ENCODE measurements around the gene BOLA1. TPM values are rescaled to one million over a fixed set of nuclear protein-coding genes. Genes with fewer than 3 reads are reported as not detected.

BOLA1 gene
- total and polyA plus RNA-seq, 2 of the 13 experiments (the other 11 are each of a cell fraction or from before 2014, with no cell fraction given), result 3.2 to 4.2 TPM

DNA sequence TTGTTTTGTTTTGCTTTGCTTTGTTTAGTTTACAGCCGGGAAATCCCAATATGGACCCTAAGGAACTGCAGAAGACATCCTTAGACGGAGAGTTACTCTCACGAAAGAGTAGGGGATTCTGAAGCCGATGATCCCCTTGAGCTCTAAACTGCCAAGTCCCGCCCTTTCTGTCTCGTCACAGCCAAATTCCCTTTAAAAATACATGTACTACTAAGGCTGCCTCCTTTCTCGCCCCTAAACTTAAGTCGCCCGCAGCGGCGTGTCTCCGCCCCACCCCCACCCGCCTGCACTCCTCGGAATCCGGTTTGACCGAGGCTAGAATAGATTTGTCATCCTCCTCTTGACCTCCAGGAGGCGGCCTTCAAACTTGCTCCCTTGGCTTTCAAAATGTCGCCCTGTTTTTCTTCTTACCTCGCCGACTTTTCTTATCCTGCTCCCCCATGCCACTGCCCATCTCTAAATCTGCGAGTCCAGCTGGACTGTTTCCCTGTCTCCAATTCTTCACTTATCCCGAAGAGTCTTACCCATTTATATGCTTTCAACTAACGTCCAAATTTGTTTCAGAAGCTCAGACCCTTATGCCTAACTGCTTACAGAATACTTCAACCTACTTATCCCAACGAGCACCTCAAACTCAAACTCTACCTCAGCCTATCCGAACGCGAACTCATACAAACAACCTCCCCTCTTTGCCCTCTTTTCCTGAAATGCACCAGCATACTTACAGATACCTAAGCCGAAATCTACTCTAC is 10.9 kb upstream of the BOLA1 start (continued):
- TF ChIP-seq, protein P1, sequence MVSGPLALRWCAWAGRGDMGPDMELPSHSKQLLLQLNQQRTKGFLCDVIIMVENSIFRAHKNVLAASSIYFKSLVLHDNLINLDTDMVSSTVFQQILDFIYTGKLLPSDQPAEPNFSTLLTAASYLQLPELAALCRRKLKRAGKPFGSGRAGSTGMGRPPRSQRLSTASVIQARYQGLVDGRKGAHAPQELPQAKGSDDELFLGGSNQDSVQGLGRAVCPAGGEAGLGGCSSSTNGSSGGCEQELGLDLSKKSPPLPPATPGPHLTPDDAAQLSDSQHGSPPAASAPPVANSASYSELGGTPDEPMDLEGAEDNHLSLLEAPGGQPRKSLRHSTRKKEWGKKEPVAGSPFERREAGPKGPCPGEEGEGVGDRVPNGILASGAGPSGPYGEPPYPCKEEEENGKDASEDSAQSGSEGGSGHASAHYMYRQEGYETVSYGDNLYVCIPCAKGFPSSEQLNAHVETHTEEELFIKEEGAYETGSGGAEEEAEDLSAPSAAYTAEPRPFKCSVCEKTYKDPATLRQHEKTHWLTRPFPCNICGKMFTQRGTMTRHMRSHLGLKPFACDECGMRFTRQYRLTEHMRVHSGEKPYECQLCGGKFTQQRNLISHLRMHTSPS (CRISPR knock-in tag; IDR thresholded peaks at IDR 0.05; ENCODE audit: low read depth), result no peak
- TF ChIP-seq, protein P2, sequence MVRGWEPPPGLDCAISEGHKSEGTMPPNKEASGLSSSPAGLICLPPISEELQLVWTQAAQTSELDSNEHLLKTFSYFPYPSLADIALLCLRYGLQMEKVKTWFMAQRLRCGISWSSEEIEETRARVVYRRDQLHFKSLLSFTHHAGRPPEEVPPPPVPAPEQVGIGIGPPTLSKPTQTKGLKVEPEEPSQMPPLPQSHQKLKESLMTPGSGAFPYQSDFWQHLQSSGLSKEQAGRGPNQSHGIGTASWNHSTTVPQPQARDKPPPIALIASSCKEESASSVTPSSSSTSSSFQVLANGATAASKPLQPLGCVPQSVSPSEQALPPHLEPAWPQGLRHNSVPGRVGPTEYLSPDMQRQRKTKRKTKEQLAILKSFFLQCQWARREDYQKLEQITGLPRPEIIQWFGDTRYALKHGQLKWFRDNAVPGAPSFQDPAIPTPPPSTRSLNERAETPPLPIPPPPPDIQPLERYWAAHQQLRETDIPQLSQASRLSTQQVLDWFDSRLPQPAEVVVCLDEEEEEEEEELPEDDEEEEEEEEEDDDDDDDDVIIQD (CRISPR knock-in tag; IDR thresholded peaks at IDR 0.05; ENCODE audit: low read depth), result 0 out of 2 replicates have a peak, but pooled peaks have one; percentile 15
- peak; percentile 46 for TF ChIP-seq MED8 (CRISPR knock-in tag; IDR thresholded peaks at IDR 0.05; ENCODE audit: insufficient replicate concordance)
- TF ChIP-seq KLF13 (CRISPR knock-in tag; IDR thresholded peaks at IDR 0.05), result no peak
- TF ChIP-seq ZNF75D (CRISPR knock-in tag; IDR thresholded peaks at IDR 0.05; ENCODE audit: borderline replicate concordance), result no peak
- TF ChIP-seq, protein P3, sequence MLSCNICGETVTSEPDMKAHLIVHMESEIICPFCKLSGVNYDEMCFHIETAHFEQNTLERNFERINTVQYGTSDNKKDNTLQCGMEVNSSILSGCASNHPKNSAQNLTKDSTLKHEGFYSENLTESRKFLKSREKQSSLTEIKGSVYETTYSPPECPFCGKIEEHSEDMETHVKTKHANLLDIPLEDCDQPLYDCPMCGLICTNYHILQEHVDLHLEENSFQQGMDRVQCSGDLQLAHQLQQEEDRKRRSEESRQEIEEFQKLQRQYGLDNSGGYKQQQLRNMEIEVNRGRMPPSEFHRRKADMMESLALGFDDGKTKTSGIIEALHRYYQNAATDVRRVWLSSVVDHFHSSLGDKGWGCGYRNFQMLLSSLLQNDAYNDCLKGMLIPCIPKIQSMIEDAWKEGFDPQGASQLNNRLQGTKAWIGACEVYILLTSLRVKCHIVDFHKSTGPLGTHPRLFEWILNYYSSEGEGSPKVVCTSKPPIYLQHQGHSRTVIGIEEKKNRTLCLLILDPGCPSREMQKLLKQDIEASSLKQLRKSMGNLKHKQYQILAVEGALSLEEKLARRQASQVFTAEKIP (CRISPR knock-in tag; IDR thresholded peaks at IDR 0.05; ENCODE audit: borderline replicate concordance), result no peak
- TF ChIP-seq HES4 (CRISPR knock-in tag; IDR thresholded peaks at IDR 0.05; ENCODE audit: borderline replicate concordance), result no peak
- no peak for TF ChIP-seq HMGA1 (CRISPR knock-in tag; conservative IDR thresholded peaks at IDR 0.05)
- TF ChIP-seq ZNF619 (CRISPR knock-in tag; IDR thresholded peaks at IDR 0.05), result no peak
- TF ChIP-seq ZFP37 (CRISPR knock-in tag; IDR thresholded peaks at IDR 0.05; ENCODE audit: borderline replicate concordance), result peak; percentile 74; the same call in 1 of the 2 replicates
- TF ChIP-seq BHLHE40 (IDR thresholded peaks at IDR 0.05; ENCODE audit: low read length), result 0 out of 2 replicates have a peak, but pooled peaks have one; percentile 10
- no peak for TF ChIP-seq ATAD3A (CRISPR knock-in tag; IDR thresholded peaks at IDR 0.05)
- no peak for TF ChIP-seq NCOR1 (IDR thresholded peaks at IDR 0.05; ENCODE audit: borderline replicate concordance, low read length)
- no peak for TF ChIP-seq MTF2 (CRISPR knock-in tag; IDR thresholded peaks at IDR 0.05; ENCODE audit: borderline replicate concordance)
- TF ChIP-seq, protein P4, sequence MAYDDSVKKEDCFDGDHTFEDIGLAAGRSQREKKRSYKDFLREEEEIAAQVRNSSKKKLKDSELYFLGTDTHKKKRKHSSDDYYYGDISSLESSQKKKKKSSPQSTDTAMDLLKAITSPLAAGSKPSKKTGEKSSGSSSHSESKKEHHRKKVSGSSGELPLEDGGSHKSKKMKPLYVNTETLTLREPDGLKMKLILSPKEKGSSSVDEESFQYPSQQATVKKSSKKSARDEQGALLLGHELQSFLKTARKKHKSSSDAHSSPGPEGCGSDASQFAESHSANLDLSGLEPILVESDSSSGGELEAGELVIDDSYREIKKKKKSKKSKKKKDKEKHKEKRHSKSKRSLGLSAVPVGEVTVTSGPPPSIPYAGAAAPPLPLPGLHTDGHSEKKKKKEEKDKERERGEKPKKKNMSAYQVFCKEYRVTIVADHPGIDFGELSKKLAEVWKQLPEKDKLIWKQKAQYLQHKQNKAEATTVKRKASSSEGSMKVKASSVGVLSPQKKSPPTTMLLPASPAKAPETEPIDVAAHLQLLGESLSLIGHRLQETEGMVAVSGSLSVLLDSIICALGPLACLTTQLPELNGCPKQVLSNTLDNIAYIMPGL (CRISPR knock-in tag; IDR thresholded peaks at IDR 0.05; ENCODE audit: borderline replicate concordance in 1 of 2, low read depth in 1 of 2), result peak; percentile 51 to 59; a peak in 3 of 4 replicates
- TF ChIP-seq ZNF484 (CRISPR knock-in tag; IDR thresholded peaks at IDR 0.05; ENCODE audit: borderline replicate concordance, low read depth), result no peak
- no peak for TF ChIP-seq ZNF7 (CRISPR knock-in tag; IDR thresholded peaks at IDR 0.05)
- TF ChIP-seq HOXA5 (CRISPR knock-in tag; IDR thresholded peaks at IDR 0.05), result 0 out of 2 replicates have a peak, but pooled peaks have one; percentile 31
- no peak for TF ChIP-seq THYN1 (CRISPR knock-in tag; IDR thresholded peaks at IDR 0.05; ENCODE audit: borderline replicate concordance, low read depth)
- TF ChIP-seq ZNF816 (CRISPR knock-in tag; IDR thresholded peaks at IDR 0.05; ENCODE audit: borderline replicate concordance), result no peak
- TF ChIP-seq ZNF138 (CRISPR knock-in tag; IDR thresholded peaks at IDR 0.05; ENCODE audit: low read depth), result no peak
- TF ChIP-seq KDM5A (IDR thresholded peaks at IDR 0.05; ENCODE audit: borderline replicate concordance, low read length), result peak; percentile 5; the same call in 1 of the 2 replicates

Measured in HepG2 (cell line).